ENCODE measurements around the gene ADARB1. TPM values are rescaled to one million over a fixed set of nuclear protein-coding genes. Genes with fewer than 3 reads are reported as not detected.

Gene ADARB1
- total and polyA plus RNA-seq, 2 of the 4 experiments (the other 2 are of a cell fraction): 39.8 to 47.3 TPM

DNA sequence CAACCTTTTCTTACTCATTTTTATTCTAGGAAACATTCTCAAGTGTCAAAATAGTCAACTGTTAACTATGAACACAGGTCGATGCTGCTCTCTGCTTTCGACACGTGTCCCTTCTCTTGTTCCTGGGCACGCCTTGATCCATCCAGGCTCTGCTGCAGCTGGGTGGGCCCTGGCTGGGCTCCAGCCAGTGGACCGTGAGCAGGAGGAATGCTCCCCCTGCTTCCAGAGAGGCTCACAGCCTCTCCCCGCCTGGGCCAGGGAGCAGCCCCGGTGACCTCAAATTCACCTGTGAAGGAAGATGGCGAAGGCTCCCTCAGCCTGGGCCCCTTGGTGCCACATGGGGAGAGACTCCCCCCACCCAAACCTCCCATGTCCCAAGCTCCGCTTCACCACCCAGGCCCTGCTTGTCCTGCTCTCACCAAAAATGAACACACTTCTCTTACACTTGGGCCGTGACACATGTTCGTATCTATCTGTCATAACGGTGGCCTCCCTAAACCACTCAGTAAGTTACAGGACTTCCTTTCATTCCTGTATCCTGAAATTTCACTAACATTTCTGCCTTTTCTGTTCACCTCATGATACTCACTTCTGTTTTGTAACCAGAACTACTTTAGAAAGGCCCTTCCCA lies 24.6 kb upstream of the ADARB1 start:
- DNase-seq (peak; percentile 47), ATAC-seq (ENCODE audit: low read depth) (no peak)
- Histone ChIP-seq H3K36me3 (ENCODE audit: control insufficient read depth, insufficient read depth, low read length) (no peaks in the 10 kb centered on the region), H3K9me3 (ENCODE audit: control insufficient read depth, insufficient read depth, low read length) (peaks cover 4% of the 10 kb centered on the region), H2AK5ac (ENCODE audit: low read depth, low read length) (peak overlapping the region; percentile 97), H4K91ac (ENCODE audit: insufficient read depth, low read depth, low read length) (peak overlapping the region; percentile 99), H3K23ac (ENCODE audit: low read depth, low read length) (peak overlapping the region; percentile 83), H4K5ac (ENCODE audit: low read depth, low read length) (peak overlapping the region; percentile 89), H3K4me1 (ENCODE audit: control insufficient read depth, insufficient read depth, low read length) (peaks cover 36% of the 10 kb centered on the region), H4K8ac (ENCODE audit: low read depth in 2 of 2, low read length in 2 of 2) (peak overlapping the region; percentile 95 to 99), H2BK20ac (ENCODE audit: low read depth, low read length) (peak overlapping the region; percentile 99), H3K27ac (ENCODE audit: insufficient read depth, low read length) (peak overlapping the region; percentile 98), H3K14ac (replicated peaks; ENCODE audit: low read depth, low read length) (peak overlapping the region; percentile 93), H3K79me1 (ENCODE audit: low read depth in 1 of 2, low read length in 2 of 2) (peaks cover 12 to 23% of the 10 kb centered on the region in 2 experiments; a peak in 3 of 4 replicates), H3K27me3 (ENCODE audit: control insufficient read depth, insufficient read depth, low read length) (no peaks in the 10 kb centered on the region), H3K18ac (ENCODE audit: low read depth, low read length) (peak overlapping the region; percentile 96), H3K9ac (ENCODE audit: low read depth, low read length) (peak overlapping the region; percentile 68), H3K4me2 (ENCODE audit: low read depth, low read length) (peak overlapping the region; percentile 35; the same call in 1 of the 2 replicates), H3K4me3 (ENCODE audit: insufficient read depth, low read depth, low read length) (no peak overlapping the region), H2BK5ac (ENCODE audit: low read depth, low read length, poor library complexity, severe bottlenecking) (peak overlapping the region; percentile 97), H3K9me1 (ENCODE audit: insufficient read depth, low read length) (peaks cover 24% of the 10 kb centered on the region), H2AFZ (replicated peaks; ENCODE audit: low read length, poor library complexity) (peak overlapping the region; percentile 71), H2AK9ac (replicated peaks; ENCODE audit: low read depth, low read length, poor library complexity) (peak overlapping the region; percentile 94), H3K4ac (ENCODE audit: low read depth, low read length) (peak overlapping the region; percentile 95), H2BK15ac (ENCODE audit: low read depth, low read length) (peak overlapping the region; percentile 92), H3K56ac (ENCODE audit: extremely low read depth, insufficient read depth, low read length) (peak overlapping the region; percentile 99), H4K20me1 (ENCODE audit: insufficient read depth, low read length) (no peaks in the 10 kb centered on the region), H2BK120ac (ENCODE audit: low read depth, low read length) (peak overlapping the region; percentile 95)
- TF ChIP-seq POLR2A (IDR thresholded peaks at IDR 0.05; ENCODE audit: low read depth, low read length) (no peak; the same call in 1 of the 2 replicates), RCOR1 (IDR thresholded peaks at IDR 0.05; ENCODE audit: insufficient replicate concordance, low read length) (no peak), CHD1 (IDR thresholded peaks at IDR 0.05; ENCODE audit: low read depth, low read length) (no peak), MXI1 (IDR thresholded peaks at IDR 0.05; ENCODE audit: borderline replicate concordance, low read depth, low read length) (no peak), MAZ (IDR thresholded peaks at IDR 0.05; ENCODE audit: borderline replicate concordance, low read depth, low read length) (no peak), MAFK (IDR thresholded peaks at IDR 0.05; ENCODE audit: low read depth, low read length) (no peak)
- TF ChIP-seq, protein P1, sequence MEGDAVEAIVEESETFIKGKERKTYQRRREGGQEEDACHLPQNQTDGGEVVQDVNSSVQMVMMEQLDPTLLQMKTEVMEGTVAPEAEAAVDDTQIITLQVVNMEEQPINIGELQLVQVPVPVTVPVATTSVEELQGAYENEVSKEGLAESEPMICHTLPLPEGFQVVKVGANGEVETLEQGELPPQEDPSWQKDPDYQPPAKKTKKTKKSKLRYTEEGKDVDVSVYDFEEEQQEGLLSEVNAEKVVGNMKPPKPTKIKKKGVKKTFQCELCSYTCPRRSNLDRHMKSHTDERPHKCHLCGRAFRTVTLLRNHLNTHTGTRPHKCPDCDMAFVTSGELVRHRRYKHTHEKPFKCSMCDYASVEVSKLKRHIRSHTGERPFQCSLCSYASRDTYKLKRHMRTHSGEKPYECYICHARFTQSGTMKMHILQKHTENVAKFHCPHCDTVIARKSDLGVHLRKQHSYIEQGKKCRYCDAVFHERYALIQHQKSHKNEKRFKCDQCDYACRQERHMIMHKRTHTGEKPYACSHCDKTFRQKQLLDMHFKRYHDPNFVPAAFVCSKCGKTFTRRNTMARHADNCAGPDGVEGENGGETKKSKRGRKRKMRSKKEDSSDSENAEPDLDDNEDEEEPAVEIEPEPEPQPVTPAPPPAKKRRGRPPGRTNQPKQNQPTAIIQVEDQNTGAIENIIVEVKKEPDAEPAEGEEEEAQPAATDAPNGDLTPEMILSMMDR (conservative IDR thresholded peaks at IDR 0.05; ENCODE audit: low read depth, low read length): no peak
- no TSS peak for BruUV-seq (replicated peaks)
- 58% methylated on average over 7 of the region's 12 CpGs; no CpG with 5 or more reads in 1 of the 2 experiments for WGBS, 2 experiments (ENCODE audit: extremely low coverage in 2 of 2, insufficient read length in 1 of 2)
- dilution Hi-C loops (cut with HindIII; ENCODE audit: low sequenced_read_pairs, unreplicated experiment) (no loop called here), in situ Hi-C loops (cut with MboI; ENCODE audit: low sequenced_read_pairs) (no loop called here), intact Hi-C loops (cut with micrococcal nuclease) (no loop called here)
- POLR2A ChIA-PET (ENCODE audit: unreplicated experiment): no interaction called here
- CTCF ChIA-PET: no interaction called here

Data from IMR-90 (cell line).